Nasal cavity respiratory epithelium epithelial cell of viscerocranial mucosa (primary cell): ENCODE measurements around the gene FRG2C. TPM values are rescaled to one million over a fixed set of nuclear protein-coding genes. Genes with fewer than 3 reads are reported as not detected.

Experiments
- total RNA-seq: library from RNA; depleted of rRNA; stranded (reverse); fragments of >200 nt; gene quantifications from 2 replicates; pipeline ENCODE4 v1.2.3, GENCODE V29; 2014

Gene FRG2C
- under 0.01 TPM in 1 of 2 replicates, not detected in the other for total RNA-seq

GRCh38 chr3:75664028-75664427, at the start of gene FRG2C:
TSS of gene FRG2C (plus strand) at chr3:75664328. CDS start at chr3:75664380, 52 bp downstream.

Other genes starting within 250 kb of the FRG2C start
- 16.4 and 23.6 TPM in 2 replicates for gene ZNF717, start 121.2 kb downstream of the FRG2C start, total RNA-seq